CD4-positive, alpha-beta T cell treated with Interferon gamma for 1 hour (primary cell): Measurements from ENCODE around the gene DDX31.
"Not testable (repeated sequence)": the region's sequence is repeated elsewhere in the genome, so short reads cannot be mapped to it uniquely, and the experiment has no call there.

Source experiments
- DNase-seq: peaks from one replicate; pipeline ENCODE4 v3.0.0-alpha.2; 2020

DDX31 gene

DNA sequence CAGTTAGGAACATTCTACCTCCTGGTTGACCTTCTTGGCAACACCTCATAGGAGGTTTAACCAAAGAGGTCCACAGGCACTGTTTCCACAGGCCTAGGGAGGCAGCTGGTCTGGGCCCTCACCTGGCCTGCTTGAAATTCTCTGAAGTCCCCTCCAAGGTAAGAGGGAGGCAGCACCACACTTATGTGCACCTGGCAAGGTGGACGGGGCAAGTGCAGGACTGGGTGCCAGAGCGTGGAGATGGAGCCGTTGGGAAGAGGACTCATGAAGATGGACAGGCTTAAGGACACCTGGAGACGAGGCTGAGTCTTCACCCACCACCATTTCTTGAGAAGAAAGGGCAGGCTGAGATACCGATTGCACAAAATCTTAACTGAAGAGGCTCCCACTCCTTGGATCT lies 94.0 kb downstream of the DDX31 start:
- DNase-seq: no peak

DNA sequence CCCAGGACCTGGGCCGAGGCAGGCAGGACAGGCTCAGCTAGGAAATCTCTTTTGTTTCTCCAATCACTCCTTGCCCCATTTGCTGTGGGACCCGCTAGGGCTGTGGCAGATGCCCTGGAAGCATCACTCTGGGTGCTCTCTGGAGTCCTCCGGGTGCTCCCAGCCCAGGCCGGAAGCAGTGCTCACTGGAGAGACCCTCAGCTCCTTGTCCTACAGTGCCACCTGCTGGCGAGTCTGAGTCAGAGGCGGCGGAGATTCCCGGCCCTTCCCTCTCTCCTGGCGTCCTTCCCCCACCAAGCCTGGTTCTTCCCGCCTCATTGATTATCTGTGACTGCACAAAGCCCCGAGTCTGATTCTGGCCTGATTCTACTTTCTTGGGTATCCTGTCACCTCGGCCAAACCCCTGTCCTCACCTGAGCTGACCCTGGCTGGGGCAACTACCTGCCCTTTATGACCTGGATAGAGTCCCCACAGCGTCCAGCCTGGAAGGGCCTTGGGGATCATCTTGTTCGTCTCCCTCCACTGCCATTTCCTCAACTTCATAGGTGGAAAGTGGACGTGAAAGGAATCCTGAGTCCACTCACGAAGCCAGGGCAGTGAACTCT lies 94.7 kb downstream of the DDX31 start:
- peak; percentile 25 for DNase-seq

DNA sequence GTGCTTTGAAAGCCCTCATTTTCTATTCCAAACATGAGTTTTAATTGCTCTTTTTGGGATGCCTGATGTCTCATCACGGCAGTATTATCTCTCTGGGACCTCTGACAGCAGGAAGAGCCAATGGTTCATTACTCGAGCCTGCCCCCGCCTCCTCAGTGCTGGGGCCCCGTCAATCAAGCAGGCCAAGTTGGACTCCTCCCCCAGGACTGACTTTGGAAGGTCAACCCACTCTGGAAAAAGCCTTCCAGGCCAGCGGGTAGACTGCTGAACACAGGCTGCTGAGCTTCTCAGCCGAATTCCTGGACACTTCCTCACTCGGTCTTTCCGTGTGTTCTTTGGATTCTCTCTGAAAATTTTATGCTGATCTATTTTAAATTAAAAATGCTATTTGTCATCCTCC lies 96.9 kb downstream of the DDX31 start:
- no peak for DNase-seq

DNA sequence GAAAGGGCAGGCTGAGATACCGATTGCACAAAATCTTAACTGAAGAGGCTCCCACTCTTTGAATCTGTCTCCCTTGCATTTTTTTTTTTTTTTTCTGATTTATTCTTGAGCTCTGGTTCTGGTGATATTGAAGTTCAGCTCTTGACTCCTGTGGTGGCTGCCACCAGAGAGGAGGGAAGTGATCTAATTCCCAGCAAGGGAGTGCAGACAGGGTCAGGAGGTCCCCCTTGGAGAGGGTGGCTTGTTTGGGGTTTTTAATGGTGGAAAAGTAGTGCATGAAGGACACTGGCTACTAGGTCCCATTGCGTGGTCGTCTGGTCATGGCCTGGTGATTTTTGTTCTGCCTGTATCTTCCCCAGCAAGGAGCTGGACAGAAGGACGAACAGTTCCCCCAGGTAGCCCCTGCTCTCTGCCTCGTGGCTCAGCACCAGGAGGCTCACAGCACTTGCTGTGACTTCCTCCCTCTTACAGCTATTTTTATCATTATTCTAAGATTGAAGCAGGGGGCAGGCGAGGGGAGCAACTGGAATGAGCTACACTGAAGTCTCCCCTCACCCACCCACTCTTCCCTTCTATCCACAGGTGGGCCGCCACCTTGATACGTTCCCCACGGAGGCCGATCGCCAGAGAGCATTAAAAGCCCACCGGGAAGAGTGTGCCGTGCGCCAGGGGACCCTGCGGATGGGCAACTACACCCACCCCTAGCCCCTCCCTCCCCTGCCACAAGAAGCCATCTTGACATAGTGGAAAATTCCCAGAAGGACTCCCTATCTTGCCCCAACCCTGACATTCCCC lies 97.8 kb downstream of the DDX31 start:
- DNase-seq: no peak

DNA sequence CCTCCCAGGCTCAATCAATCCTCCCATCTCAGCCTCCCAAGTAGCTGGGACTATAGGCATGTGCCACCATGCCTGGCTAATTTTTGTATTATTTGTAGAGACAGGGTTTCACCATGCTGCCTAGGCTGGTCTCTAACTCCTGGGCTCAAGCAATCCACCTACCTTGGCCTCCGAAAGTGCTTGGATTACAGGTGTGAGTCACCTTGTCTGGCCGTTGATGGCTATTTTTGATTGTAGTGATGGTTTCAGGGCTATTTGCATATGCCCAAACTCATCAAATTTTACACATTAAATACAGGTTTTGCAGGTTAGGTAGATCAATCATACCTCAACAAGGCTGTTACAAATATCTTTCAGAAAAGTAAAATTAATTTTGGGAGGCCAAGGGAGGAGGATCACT lies 101.0 kb downstream of the DDX31 start:
- DNase-seq: not testable (repeated sequence)

DNA sequence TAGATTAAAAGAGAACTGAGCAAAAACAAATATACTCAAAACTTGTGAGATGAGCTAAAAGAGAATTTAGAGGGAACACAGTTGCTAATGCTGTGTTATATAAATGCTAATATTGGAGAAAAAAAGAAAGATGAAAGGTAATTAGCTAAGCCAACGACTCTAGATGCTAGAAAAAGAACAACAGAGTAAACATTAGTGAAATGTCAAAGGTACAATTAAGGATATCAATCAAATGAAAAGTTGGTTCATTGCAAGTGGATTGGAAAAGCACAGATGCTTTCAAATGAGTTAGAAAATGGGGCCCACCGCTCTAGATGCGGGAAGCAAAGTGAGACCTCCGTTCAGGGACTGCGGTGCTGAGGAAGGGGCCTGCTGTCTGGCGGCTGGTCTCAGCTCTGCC lies 105.3 kb downstream of the DDX31 start:
- DNase-seq: no peak

DNA sequence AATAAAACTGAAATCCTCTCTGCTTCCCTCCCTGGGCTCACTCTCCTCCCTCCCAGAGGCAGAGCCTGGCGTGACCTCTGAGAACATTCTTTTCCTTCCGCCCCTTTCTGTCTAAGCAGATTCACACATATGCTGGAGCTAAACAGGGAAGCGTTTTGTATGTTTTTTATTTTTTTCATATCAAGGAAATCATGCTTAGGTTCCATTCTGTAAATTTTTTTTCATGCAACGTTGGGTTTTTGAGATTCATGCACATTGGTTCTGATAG lies 107.5 kb downstream of the DDX31 start:
- DNase-seq: no peak

DNA sequence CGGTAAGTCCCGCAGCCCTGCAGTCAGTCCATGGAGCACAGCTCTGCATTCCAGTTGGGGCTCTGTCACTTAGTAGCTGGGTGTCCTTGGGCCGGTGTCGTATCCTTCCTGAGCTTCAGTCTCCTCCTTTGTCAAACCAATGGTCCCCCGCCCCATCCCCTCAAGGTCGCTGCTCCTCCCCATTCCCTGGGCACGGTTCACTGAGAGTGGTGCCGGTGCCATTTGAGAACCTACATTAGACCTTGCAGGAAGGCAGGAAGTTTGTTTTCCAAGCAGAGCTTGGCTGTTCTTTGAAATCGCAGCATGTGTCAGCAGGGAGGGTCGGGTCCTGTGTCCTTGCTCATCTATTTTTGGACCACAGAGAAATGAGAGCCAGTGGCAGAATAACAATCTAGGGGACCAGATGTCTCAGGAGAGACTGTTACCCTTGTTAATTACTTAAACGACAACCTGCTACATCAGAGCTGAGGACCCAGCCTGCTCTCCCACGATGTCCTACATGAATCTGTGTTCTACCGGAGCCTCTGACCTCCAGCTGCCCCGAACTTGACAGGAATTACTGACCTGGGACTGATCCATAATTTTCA lies 109.1 kb downstream of the DDX31 start:
- DNase-seq: no peak

DNA sequence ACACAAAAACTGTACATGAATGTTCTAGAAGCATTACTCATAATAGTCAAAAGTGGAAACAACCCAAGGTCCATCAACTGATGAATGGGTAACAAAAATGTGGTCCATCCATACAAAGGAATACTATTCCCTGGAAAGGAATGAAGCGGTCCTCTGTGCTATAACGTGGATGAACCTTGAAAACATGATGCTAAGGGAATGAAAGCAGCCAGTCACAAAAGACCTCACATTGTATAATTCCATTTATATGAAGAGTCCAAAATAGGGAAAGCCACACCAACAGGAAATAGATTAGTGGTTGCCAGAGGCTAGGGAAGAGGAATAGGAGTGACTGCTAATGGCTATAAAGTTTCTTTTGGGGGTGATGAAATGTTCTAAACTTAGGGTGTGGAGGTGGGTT lies 110.1 kb downstream of the DDX31 start:
- DNase-seq: no peak

DNA sequence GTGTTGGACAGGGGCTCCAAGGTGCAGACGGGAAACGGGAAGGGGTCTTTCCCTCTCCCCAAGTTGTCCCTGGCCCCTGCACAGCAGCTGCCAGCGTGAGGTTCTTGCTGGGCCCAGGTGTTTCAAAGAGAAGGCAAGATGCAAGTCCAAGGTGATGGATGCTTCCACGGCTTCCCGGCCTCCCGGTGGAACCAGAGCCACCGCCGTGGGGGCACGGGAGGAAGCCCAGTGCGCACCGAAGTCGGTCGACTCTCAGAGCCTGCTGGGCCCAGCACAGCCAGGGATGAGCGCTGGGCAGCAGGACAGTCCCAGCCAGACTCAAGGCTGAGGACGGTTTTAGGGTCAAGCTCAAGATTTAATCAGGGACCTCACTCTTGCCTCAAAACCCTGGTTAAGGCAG lies 112.6 kb downstream of the DDX31 start:
- no peak for DNase-seq

DNA sequence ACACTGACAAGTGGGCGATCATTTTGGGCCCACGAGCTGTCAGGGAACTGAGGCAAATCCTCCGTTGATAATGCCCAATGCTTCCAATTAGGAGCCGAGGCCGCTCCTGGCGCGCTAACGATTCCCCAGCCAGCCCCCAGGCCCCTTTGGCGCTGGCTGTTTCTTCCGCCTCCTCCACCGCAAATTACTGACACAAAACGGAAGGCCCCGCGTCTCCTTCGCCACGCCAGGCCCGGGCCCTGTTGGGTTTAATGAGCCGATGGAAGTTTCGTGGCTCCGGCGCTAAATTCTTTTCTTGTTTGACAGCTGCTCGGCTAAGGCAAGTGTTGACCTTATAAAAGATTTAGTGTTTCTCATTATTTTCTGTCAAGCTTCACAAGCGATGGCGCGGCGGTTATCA lies 113.1 kb downstream of the DDX31 start:
- no peak for DNase-seq

DNA sequence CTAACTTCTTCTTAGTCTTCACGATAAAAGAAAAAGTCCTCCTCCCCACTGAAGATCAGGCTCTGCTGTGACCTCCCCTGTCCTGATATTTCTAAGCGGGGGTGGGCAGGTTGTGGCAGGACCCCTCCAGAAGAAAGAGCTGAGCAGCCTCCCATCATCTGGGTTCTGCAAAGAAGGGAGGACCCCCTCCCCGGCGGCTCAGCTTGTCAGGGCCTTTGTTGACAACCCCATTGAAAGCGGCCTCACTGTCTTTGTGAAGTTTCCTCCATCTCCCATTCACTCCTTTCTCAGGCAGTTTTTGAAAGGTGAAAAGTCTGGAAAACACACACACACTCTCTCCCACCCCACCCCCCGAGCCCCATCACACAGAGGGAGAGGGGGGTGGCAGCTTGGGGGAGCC lies 113.5 kb downstream of the DDX31 start:
- DNase-seq: no peak

DNA sequence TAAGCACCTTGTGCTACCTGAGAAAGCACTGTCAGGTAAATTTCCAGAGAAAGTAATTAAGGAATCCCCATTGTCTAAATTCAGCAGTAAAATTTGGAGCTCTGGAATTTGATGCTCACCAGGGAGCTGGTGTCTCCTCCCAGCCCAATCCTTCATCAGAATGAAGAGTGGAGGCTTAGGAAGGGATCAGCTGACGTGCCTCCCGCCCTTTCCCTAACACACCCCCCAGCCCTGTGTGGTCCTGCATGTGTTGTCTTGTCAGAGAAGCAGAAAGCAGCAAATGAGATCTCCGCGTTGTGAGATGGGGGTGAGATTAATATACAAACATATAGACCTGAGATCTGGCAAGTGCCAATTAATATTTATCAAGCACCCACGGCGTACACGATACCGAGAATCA lies 114.3 kb downstream of the DDX31 start:
- no peak for DNase-seq

DNA sequence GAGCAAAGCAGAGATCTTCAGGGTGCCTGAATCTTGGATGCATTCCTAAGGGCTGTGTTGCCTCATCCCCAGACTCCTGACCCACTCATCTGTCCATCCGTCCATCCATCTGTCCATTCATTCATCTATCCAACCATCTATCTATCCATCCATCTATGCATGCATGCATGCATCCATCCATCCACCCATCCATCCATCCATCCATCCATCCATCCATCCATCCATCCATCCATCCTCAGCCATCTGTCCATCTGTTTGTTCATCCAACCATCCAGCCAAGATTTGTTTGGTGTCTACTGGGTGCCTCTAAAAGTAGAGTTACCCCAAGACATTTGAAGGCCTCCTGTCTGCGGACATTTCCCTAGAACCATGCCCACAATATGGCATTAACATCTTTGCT lies 115.0 kb downstream of the DDX31 start:
- DNase-seq: no peak

DNA sequence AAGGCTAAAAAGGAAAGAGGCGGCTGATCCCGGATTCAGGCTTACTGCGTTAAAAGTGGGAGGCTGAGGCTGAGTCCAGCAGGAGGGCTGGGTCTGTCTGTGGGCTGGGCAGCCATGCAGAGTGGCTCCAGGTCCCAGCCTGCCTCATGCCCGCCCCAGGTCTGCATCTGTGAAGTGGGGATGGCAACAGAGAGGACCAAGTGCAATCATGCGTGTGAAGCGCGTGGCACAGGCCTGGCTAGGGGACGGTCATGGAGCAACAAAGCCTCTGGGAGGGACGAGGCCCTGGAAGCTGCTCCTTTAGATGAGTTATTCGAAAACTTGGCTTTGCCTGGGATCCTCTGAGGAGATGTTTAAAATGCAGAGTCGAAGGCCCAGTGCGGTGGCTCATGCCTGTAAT lies 117.7 kb downstream of the DDX31 start:
- DNase-seq: no peak

DNA sequence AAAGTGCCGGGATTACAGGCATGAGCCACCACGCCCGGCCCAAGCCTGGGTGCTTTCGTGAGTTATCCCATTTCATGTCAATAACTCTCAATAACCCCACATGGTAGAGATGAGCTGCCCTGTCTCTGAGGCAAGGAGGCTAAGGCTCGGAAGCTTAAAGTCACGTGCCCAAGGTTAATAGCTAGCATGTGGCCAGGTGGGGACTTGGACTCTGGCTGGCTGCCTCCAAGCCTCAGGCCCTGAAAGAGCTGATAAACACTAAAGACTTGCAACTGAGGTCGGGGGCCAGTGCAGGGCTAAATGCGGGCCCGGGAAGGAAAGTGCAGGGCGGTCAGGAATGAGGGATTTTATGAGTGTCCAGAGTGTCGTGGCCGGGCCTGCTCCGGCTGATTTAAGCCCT lies 118.2 kb downstream of the DDX31 start:
- DNase-seq: no peak

DNA sequence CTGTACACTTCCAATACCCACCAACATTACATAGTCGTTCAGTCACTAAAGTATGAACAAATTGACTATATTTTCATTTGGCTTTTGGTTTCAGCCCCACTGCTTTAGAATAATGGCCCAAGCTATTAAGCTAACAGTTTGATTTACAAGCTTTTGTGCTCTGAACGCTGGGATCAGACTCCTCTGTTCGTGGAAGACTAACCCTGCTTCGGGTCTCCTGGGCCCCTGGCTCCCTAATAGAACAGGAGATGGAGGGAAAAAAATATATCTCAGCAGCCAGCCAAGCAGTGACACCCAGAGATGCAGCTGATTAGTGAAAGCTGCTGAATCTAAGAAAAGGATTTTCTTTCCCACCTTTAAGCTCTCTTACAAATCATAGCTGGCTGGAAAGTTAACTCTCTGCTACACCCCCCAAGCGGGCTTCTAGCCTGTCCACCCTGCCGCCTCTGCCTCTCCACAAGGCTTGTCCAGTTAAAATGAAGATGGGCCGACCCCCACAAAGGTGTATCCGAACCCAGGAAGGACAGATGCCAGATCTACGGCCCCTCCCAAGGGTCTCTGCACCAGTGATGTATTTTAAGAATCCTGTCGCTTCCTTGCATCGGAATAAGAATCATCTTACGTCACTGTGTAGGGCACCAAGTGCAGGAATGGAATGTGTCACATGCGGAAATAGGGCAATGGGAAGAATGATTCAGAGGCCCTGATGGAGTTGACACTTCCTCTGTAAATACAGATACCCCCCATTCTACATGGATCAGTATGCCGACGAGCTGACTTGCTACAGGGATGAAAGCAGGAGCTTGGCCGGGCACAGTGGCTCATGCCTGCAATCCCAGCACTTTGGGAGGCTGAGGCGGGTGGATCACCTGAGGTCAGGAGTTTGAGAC lies 120.8 kb downstream of the DDX31 start:
- DNase-seq: no peak

DNA sequence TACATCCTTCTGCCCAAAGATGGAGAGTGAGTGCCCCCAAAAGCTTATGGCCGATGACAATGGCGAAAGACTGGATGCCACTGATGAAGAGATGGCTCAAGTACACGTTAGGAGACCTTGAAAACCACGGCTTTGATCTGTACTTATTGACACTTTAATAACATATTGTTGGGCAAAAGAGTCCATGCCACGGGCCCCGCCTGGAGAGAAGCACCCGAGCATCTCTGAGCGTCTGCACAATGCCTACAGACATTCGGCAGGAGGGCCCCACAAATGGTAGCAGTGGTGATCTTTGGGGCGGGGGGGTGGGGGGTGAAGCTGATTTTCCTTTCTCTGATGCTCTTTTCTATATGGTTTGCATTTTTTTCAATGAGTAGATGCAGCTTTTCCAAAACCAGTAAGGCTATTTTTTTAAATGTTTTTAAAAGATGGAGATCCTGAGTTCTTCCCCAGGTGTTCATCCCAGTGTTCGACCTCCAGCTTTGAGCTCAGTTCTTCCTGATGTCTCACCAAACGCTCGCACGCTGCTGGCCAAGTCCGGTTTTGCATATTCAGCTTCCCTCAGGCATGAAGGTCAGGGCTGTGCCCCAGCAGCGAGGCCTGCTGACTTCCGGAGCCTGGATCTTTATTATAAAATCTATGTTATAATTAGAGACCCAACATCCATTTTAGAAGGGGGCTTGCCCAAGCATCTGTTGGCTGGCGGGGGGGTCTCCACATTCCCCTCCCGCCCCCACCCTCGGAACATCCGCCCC lies 121.6 kb downstream of the DDX31 start:
- DNase-seq: no peak

DNA sequence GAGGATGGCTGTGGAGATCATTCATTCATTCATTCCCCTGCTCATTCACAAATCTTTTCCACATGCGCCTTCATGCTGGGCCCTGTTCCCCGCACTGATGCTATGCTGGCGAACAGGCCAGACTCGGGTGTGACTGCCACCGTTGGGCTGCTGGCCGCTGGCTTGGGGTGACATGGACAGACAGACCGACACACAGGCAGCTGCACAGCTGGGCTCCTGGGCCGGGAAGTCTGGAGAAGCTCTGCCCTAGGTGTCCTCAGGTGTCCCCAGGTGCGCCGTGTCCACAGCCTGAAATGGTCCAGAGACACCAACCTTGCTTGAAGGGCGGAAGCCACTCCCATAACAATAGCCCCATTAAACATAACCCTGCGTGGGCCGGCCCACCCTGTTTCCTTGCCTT lies 122.3 kb downstream of the DDX31 start:
- DNase-seq: no peak

DNA sequence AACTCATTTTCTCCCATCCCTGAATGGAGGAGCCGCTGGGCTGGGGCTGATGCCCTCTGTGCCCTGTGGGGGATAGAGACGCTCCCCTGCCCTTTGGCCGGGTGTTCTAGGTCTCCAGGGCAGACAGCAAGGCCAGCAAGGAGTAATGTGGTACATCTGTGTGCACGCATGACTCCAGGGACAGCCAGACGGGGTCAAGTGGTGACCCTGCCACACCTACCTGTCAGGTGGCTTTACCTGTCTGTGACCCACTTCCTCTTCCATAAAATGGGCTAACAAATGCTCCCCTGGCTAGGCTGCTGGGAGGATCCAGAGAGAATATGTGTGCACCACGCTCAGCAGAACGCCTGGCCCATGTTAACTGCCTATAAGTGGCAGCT lies 122.7 kb downstream of the DDX31 start:
- no peak for DNase-seq

DNA sequence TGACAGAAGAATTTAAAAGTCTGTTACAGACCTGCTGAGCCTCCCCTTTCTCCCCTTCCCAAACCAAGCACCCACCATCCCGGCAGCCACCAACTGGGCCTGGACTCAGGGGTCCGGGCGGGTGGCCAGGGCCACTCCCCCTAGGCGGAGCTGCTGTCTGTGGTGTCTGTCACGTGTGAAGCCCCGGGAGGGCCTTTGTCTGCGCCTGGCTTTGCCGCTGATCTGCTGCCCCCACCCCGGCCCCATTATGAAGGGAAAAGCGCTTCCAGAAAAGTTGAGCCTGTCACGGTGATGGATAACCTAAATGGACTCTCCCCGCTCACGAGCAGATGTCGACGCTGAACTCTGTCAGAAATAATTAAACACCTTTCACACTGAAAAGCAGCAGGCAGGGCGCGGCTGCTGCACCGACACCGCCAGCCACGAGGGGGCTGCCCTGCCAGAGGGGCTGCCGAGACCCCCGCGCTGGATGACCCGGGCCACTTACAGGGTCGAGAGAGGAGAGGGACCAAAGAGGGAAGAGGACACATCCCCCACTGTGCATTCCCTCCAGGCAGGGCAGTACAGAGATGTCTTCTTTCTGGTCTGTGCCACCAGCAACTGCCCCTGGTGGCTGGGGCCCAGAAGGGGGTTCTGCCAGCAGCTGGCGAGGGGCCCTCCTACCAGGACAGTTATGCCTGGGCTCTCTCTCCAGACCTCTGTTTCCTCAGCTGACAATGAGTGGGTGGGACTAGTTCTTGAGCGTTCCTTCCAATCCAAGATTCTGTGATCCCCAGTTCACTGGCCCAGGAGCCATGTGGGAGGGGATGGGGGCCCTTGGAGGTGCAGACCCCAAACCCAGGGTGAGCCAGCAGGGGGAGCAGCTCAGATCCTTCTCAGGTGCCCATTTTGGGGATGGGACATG lies 123.4 kb downstream of the DDX31 start:
- DNase-seq: no peak

DNA sequence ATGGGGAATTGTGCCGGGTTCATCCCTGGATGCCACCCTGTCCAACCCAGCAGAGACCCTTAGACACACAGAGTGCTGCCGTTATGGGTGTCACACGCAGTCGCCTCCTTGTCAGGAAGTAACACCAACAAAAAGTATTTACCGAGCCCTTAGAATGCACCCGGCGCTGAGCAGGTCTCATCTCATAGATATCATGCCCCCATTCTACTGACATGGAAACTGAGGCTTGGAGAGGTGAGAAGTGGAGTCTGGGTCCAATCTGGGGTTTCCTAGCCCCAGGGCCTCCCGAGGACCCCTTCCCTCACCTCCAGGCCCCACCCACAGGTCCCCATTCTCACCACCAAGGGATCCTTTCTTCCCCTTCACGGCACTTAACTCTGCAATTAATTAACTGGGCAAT lies 124.2 kb downstream of the DDX31 start:
- no peak for DNase-seq
